Stimulated activated CD4-positive, alpha-beta T cell treated with anti-CD3 and anti-CD28 coated beads, Interleukin-15, amount 100 ng/mL, for 1 hour (primary cell): ENCODE data around the gene KIAA0513.
"Not testable (repeated sequence)": the region's sequence is repeated elsewhere in the genome, so short reads cannot be mapped to it uniquely, and the experiment has no call there.

Experiments
- DNase-seq, 2 donors: peaks; one replicate each; pipeline ENCODE4 v3.0.0-alpha.2; 2020; ENCODE audit warnings: low read depth in 1 of 2, low spot score in 1 of 2

Gene KIAA0513

DNA sequence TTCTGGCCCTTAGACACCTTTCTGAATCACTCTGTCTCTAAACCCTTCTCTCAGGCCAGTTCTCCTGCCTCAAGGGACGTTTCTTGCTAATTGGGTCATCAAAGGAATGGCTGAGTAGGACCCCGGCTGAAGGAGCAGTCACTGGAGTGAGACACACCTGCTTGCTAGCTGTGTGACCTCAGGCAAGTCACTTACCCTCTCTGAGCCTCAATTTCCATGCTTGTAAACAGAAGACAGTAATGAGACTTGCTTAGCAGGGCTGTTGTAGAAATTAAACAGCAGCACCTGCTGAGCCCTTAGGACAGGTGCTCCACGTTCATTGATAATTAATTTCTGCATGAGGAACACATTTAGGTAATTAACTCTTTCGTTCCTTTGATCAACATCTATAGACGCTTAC lies 77.9 kb downstream of the KIAA0513 start:
- DNase-seq: no peak

GRCh38 chr16:85107083-85107482 lies 79.5 kb downstream of the KIAA0513 start:
- DNase-seq: no peak

GRCh38 chr16:85107532-85107931 lies 79.9 kb downstream of the KIAA0513 start:
- no peak for DNase-seq

- DNase-seq: no peak
Measured at GRCh38 chr16:85110105-85110504, 82.5 kb downstream of the KIAA0513 start.

DNA sequence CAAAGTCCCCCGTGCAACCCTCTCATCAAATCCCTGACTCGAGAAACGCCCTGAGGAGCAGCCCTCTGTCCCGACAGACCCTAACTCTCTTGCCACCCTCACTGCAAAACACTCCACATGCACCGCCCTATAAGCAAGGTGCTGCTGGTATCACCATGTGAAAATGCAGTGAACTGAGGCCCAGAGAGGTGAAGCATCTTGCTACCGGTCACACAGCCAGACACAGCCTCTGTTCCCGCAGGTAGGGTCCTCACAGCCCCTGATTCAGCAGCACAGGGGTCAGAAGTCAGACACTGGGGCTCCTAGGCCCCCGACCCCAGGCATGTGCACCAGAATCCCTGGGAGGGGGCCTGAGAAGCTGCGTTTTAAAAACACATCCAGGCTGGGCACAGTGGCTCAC lies 83.6 kb downstream of the KIAA0513 start:
- DNase-seq: no peak

DNA sequence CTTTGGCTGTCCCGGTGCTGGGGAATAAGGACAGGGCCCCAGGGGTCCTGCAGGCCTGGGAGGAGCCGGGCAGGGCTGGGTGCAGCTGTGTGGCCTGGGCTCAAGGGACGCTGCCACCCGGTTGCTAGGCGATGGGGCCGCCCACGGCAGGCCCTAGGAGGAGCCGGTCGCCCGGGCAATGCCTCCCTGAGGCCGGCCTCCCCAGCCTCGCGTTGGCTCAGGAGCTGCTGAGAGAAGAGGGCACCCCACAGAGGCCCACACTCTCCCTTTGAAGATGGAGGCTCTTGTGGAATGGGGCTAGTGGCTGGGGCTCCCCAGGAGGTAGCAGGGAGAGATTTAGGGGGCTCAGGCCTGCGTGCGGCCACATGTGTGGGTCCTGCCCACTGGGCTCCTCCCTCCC lies 84.8 kb downstream of the KIAA0513 start, which contains the start of gene CIBAR2:
TSS of gene CIBAR2 (minus strand) at position 109 of the 400 bp plus-strand sequence. CDS start 120 bp downstream, outside the sequence.
- no peak for DNase-seq

GRCh38 chr16:85113168-85113733 lies 85.7 kb downstream of the KIAA0513 start:
- DNase-seq: no peak

- no peak for DNase-seq
Measured at GRCh38 chr16:85113913-85114312, 86.3 kb downstream of the KIAA0513 start.

DNA sequence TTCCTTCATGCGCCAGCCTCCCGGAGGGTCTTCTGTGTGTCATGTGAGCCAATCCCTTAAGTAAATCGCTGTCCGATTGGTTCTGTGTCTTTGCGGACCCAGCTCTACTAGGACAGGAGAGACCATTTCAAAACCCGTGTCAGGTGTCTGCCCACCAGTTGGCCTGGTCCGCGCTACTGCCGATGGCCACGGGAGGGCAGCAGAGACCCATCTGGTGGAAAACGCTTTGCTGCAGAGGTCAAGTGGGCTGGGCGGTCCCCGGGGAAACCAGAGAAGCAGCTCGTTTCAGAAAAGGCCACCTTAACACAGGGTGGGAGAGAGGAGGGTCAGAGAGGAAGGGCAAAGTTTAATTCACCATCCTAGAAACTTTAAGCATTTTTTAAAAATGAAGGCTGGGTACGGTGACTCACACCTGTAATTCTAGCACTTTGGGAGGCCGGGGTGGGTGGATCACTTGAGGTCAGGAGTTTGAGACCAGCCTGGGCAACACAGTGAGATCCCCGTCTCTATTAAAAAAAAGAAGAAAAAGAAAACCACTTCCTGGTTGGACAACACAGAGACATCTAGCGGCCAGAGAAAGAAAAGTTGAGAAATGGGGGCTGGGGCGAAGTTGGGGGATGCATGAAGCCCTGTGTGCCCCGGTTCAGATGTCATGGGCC lies 87.4 kb downstream of the KIAA0513 start:
- DNase-seq: peak; percentile 52 to 76

GRCh38 chr16:85117418-85117817 lies 89.8 kb downstream of the KIAA0513 start:
- no peak for DNase-seq

GRCh38 chr16:85120006-85120340 lies 92.4 kb downstream of the KIAA0513 start:
- DNase-seq: no peak

DNA sequence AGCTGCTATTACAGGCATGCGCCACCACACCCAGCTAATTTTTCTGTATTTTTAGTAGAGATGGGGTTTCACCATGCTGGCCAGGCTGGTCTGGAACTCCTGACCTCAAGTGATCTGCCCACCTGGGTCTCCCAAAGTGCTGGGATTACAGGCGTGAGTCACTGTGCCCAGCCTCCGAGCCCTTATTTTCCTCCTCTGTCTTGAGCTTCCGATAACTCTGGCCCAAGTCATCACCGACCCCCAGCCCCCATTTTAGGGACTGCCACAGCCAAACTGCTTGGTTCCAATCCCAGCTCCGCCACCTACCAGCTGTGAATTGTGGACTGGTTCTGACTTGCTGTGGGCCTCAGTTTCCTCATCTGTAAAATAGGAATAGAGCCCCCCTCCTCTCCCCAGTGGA lies 95.8 kb downstream of the KIAA0513 start:
- DNase-seq: not testable (repeated sequence)

DNA sequence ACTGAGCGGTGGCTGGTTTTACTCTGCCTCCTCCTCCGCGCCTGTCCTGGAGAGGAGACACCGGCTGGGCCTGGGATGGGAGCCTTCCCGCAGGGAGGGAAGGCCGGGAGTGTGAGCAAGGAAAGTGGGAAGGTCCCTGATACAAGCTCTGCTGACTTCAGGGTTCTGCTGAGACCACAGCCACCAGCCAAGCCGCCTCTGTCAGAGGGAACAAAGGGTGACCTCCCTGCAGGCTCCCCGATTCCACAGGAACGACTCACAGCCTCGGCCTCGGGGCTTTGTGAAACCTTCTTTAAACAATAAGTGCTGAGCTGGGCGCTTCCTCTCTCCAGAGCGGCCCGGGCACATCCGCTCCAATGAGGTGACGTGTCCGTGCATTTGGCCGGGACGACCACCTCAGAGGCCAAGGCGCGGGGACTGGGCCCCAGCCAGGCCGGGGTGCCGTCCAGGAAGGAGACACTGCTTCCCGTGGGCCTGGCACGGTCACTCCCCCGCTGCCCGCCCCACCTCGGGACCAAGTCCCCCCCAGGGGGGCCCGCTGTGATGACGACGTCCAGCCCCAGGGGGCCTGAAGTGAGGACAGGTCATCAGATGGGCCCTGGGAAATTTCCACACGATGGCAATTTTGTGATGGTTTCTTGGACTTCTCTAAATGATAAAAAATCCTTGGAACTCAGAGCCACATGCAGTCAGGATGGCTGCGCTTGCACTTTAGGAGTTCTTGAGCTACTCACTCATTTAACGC lies 96.5 kb downstream of the KIAA0513 start:
- DNase-seq: no peak

- no peak for DNase-seq
Measured at GRCh38 chr16:85124636-85125346, 97.2 kb downstream of the KIAA0513 start.

GRCh38 chr16:85125570-85126393 lies 98.2 kb downstream of the KIAA0513 start:
- DNase-seq: no peak

DNA sequence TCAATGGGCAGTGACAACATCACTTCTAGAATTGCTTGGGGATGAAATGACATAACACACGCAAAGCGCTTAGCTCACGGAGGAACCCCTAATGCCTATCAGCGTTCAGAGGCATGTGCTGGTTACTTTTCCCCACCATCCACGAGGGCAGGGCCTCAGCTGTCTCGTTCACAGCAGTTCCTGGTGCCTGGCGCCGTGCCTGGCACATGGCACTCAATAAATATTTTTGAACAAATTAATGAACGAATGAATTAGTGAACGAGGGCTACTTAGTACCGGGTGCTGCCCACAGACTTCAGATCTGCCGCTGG lies 98.8 kb downstream of the KIAA0513 start:
- DNase-seq: no peak

DNA sequence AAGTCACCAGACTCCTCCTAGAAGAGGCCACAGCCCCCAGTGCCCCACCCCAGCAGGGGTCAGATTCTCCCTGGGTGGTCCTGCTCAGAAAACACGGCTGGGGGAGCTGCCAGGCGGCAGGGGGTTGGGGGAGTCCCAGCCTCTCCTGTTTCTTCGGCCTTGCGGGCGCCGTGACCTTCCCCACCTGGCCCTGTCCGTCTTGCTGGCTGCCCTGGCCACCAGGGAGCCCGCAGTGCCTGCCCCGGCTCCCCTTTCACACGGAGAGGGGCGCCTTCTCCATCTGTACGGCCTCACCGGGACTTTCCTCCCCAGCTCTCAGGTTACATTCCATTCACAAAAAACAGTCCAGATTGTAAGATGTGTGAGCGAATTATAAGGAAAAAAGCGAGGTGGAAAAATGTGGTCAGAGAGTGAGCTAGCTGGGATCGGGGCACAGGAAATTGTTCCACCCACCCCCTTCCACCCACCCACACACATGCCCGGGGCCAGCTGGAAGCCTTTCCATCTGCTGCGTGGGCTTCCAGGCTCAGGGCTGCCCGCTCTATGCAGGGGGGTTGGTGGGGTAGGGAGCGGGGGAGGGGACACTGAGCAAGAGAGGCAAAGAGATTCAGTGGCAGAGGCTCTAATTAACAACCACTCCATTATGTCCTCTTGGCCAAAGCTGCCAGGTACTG lies 99.2 kb downstream of the KIAA0513 start:
- peak in 1 of 2 donors; percentile 24 for DNase-seq

DNA sequence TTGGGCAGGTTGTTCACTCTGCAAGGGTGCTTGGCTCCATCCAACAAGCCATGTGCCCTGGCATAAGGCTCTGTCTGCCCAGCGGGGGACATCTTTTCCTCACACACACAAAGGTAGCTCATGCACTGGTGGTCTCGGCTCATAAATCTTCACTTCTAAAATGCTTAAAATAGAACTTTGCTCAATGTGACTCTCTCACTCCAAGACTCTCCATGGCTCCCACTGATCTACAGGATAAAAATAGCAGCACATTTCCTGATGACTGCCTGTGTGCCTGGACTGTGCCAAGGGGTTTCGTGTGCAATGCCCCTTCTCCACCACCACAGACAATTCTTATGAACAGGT lies 99.8 kb downstream of the KIAA0513 start:
- no peak for DNase-seq

GRCh38 chr16:85128079-85128837 lies 100.7 kb downstream of the KIAA0513 start:
- DNase-seq: no peak
